Measurements from ENCODE around the gene RHO.

The RHO gene

DNA sequence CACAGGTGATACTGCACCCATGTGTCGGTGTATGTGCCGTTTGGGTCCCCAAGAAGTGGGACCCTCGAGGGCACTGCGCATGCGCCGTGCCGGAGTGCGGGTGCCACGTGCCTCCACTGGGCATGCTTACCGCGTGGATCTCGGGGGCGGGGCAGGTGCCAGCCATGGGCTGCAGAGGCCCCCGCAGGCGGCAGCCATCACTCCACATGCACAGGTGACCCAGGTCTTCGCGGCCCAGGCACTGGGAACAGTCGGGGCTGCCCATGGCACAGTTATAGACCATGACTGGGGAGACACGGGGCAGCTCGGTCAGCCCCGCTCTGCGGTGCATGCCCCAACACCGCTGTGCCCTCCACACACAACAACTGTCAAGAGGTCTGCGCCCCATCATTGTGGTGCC, 45.8 kb downstream of the RHO start:
- H3K36me3 ChIP-seq (ENCODE audit: control insufficient read depth in 2 of 2, insufficient read depth in 2 of 2, low read length in 2 of 2), result peaks cover 6 to 10% of the 10 kb centered on the region in 2 donors
- no peak overlapping the region for H3K9ac ChIP-seq (ENCODE audit: low read depth in 1 of 2, low read length in 2 of 2)
- H3K9me3 ChIP-seq (ENCODE audit: control insufficient read depth in 2 of 2, low read length in 2 of 2), result no peaks in the 10 kb centered on the region
- H3K27me3 ChIP-seq (ENCODE audit: control insufficient read depth in 2 of 2, insufficient read depth in 2 of 2, low read length in 2 of 2), result no peaks in the 10 kb centered on the region
- no peak overlapping the region for H3K27ac ChIP-seq (ENCODE audit: low read depth in 2 of 2, low read length in 2 of 2)
- no peak overlapping the region for H3K4me3 ChIP-seq (ENCODE audit: low read length in 2 of 2)
- peaks cover 17 to 24% of the 10 kb centered on the region in 2 donors for H3K4me1 ChIP-seq (ENCODE audit: control insufficient read depth in 2 of 2, insufficient read depth in 2 of 2, low read length in 2 of 2)

DNA sequence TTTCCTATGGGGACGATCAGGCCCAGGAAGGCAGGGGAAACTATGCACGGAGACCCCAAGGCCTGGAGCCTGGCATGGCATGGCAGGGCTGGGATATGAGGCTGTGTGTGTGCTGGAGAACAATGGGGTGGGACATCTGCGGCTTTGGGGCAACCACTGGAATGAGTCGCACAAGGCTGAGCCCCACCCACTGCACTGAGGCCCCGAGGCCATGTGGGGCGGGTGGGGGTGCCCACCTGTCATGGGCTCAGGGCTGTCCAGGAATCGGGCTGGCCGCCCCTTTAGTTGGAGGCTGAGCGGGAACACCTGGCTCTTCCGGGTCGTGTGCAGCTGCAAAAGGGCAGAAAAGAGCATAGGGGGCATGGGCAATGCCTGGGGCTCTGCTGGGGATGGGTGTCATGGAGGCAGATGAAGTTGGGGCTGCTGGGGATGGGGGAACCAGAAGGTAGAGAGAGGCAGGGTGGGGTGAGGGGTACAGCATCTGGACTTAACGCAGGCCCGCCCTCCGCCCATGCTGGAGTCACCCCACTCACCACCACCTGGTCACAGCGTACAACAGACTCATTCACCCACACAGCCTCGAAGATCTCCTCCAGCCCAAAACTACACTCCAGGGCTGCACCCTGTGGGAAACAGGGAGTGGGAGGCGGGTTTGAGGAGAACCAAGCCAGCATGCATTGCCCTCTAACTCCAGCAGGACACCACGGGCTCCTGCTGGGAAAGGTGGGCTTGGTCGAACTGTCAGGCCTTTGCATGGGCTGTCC, 47.0 kb downstream of the RHO start:
- no peak overlapping the region for H3K27ac ChIP-seq (ENCODE audit: low read depth in 2 of 2, low read length in 2 of 2)

DNA sequence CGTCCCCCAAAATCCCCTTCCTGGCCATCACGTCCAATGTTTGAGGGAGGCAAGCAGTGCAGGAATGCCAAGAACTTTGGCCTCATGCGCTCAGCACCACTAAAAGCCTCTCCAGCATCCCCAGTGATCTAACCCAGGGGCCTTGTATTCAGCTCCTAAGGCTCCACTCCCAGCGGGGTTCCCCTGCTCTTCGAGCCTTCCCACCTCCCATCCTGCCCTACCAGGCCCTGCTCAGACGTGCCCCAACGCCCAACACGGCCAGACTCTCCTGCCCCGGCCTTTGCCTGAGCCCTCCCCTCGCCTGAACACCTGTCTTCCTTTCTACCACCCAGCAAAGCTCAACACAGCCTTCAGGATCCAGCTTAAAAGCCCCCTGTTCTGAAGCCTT, 47.6 kb downstream of the RHO start:
- Histone ChIP-seq H3K9ac (ENCODE audit: low read depth in 1 of 2, low read length in 2 of 2) (no peak overlapping the region), H3K4me1 (ENCODE audit: control insufficient read depth in 2 of 2, insufficient read depth in 2 of 2, low read length in 2 of 2) (peaks cover 17 to 24% of the 10 kb centered on the region in 2 donors), H3K9me3 (ENCODE audit: control insufficient read depth in 2 of 2, low read length in 2 of 2) (no peaks in the 10 kb centered on the region), H3K4me3 (ENCODE audit: low read length in 2 of 2) (no peak overlapping the region), H3K36me3 (ENCODE audit: control insufficient read depth in 2 of 2, insufficient read depth in 2 of 2, low read length in 2 of 2) (peaks cover 2 to 3% of the 10 kb centered on the region in 2 donors), H3K27me3 (ENCODE audit: control insufficient read depth in 2 of 2, insufficient read depth in 2 of 2, low read length in 2 of 2) (no peaks in the 10 kb centered on the region), H3K27ac (ENCODE audit: low read depth in 2 of 2, low read length in 2 of 2) (peak overlapping the region in 1 of 2 donors; percentile 77)

More for the DNA sequence above, 47.0 kb downstream of the RHO start:
- H3K27me3 ChIP-seq (ENCODE audit: control insufficient read depth in 2 of 2, insufficient read depth in 2 of 2, low read length in 2 of 2), result no peaks in the 10 kb centered on the region
- no peaks in the 10 kb centered on the region for H3K9me3 ChIP-seq (ENCODE audit: control insufficient read depth in 2 of 2, low read length in 2 of 2)
- peaks cover 17 to 24% of the 10 kb centered on the region in 2 donors for H3K4me1 ChIP-seq (ENCODE audit: control insufficient read depth in 2 of 2, insufficient read depth in 2 of 2, low read length in 2 of 2)
- no peak overlapping the region for H3K4me3 ChIP-seq (ENCODE audit: low read length in 2 of 2)
- H3K9ac ChIP-seq (ENCODE audit: low read depth in 1 of 2, low read length in 2 of 2), result no peak overlapping the region
- peaks cover 3 to 6% of the 10 kb centered on the region in 2 donors for H3K36me3 ChIP-seq (ENCODE audit: control insufficient read depth in 2 of 2, insufficient read depth in 2 of 2, low read length in 2 of 2)

DNA sequence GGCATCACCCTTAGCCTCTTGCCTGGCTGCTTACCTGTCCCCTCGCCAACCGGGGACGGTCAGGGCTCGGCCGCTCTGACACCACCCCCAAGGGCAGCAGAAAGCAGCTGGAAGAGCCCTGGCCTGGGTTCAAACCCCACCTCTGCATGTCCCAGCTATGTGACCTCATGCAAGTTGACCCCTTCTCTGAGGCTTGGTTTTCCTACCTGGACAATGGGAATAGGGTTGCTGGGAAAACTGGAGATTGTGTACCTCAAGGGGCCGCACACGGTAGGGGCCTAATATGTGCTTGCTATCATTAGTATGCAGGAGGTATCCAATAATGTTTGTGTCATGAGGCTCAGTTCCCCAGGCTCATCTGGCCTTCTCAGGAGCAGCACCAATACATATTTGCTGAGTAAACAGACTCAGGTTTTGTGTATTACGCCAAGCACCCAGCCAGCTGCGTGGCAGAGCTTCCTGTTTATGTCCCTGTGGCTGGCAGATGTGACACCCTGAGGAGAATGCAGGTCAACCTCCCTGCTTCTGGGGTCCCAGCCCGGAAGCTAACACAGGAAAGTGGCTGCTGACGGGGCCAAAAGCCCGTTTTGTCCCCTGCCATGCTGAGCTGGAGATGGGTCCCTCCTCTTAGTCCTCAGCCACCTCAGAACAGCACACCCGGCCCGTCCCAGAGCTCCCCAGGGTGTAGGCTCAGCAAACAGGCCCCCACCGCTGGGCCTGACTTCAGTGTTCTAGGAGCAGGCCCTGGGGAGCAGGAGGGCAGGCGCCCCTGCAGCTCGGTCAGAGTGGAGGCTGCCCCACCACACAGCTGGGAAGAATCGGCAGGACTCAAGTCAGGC, 48.3 kb downstream of the RHO start:
- H3K9me3 ChIP-seq (ENCODE audit: control insufficient read depth in 2 of 2, low read length in 2 of 2), result no peaks in the 10 kb centered on the region
- peaks cover 17 to 24% of the 10 kb centered on the region in 2 donors for H3K4me1 ChIP-seq (ENCODE audit: control insufficient read depth in 2 of 2, insufficient read depth in 2 of 2, low read length in 2 of 2)
- no peak overlapping the region for H3K4me3 ChIP-seq (ENCODE audit: low read length in 2 of 2)
- H3K27ac ChIP-seq (ENCODE audit: low read depth in 2 of 2, low read length in 2 of 2), result peak overlapping the region; percentile 77 to 79
- H3K9ac ChIP-seq (ENCODE audit: low read depth in 1 of 2, low read length in 2 of 2), result no peak overlapping the region
- H3K27me3 ChIP-seq (ENCODE audit: control insufficient read depth in 2 of 2, insufficient read depth in 2 of 2, low read length in 2 of 2), result no peaks in the 10 kb centered on the region
- peaks cover 3 to 5% of the 10 kb centered on the region in 2 donors for H3K36me3 ChIP-seq (ENCODE audit: control insufficient read depth in 2 of 2, insufficient read depth in 2 of 2, low read length in 2 of 2)

DNA sequence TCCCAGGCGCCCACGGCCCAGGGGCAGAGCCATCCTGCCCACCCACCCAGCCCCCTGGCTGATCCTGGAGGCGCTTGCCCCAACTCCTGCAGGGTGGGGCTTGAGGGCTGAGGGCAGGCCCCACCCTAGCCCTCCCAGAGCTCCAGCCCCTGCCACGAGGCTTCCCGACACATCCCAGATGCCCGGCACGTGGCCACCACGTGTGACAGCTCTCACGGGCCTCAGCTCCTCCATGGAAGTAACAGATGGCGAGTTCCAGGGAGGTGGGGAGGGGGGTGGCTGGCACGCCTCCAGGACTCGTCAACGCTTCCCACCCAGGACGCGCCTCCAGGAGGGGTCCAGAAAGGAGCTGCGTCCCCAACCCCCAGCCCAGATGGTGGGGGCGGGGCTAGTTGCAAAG, 48.9 kb downstream of the RHO start:
- Histone ChIP-seq H3K36me3 (ENCODE audit: control insufficient read depth in 2 of 2, insufficient read depth in 2 of 2, low read length in 2 of 2) (peaks cover 3 to 5% of the 10 kb centered on the region in 2 donors), H3K27ac (ENCODE audit: low read depth in 2 of 2, low read length in 2 of 2) (peak overlapping the region; percentile 77 to 79), H3K27me3 (ENCODE audit: control insufficient read depth in 2 of 2, insufficient read depth in 2 of 2, low read length in 2 of 2) (no peaks in the 10 kb centered on the region)

DNA sequence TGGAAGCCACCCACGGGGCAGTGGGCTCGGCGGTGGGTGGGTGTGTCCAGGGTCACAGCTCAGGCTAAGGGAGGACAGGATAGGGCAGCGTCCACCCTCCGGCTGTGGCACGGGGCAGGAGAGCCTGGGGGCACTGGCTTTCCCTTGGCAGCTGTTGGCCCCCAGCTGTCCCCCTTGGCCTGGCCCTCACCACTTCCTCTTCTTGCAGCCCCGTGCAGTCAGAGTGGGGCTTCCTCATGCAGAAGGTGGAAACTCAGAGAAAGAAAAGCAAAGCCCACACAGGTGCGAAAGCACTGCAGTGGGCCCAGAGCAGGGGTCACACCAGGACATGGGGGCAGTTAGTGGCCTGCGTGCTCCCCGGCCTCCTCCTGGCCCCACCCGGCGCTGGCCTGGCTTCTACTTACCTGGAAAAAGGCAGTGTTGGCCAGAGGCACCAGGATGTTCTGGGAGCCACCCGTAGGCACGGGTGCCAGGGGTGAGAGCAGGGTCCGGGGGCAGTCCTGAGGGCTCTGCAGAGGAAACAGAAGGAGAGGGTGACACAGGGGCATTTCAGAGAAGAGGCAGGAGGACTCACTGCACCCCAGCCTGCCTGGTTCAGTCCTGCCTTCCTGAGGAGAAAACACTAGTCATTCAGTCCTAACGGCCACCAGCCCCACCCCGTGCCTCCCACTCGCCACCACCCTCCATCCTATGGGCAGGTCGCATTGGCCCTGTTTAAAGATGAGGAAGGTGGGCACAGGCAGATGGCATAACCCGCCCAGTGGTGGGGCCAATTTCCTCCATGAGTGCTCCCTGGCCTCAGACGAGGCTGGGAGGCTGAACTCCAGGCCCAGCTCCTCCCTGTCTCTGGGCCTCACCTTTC, 49.7 kb downstream of the RHO start:
- Histone ChIP-seq H3K9me3 (ENCODE audit: control insufficient read depth in 2 of 2, low read length in 2 of 2) (no peaks in the 10 kb centered on the region), H3K4me3 (ENCODE audit: low read length in 2 of 2) (no peak overlapping the region), H3K4me1 (ENCODE audit: control insufficient read depth in 2 of 2, insufficient read depth in 2 of 2, low read length in 2 of 2) (peaks cover 17 to 24% of the 10 kb centered on the region in 2 donors), H3K27ac (ENCODE audit: low read depth in 2 of 2, low read length in 2 of 2) (peak overlapping the region; percentile 34 to 77), H3K36me3 (ENCODE audit: control insufficient read depth in 2 of 2, insufficient read depth in 2 of 2, low read length in 2 of 2) (peaks cover 3 to 4% of the 10 kb centered on the region in 2 donors), H3K27me3 (ENCODE audit: control insufficient read depth in 2 of 2, insufficient read depth in 2 of 2, low read length in 2 of 2) (no peaks in the 10 kb centered on the region), H3K9ac (ENCODE audit: low read depth in 1 of 2, low read length in 2 of 2) (peak overlapping the region in 1 of 2 donors; percentile 18)

More for the DNA sequence above, 48.9 kb downstream of the RHO start:
- no peak overlapping the region for H3K4me3 ChIP-seq (ENCODE audit: low read length in 2 of 2)
- no peak overlapping the region for H3K9ac ChIP-seq (ENCODE audit: low read depth in 1 of 2, low read length in 2 of 2)
- no peaks in the 10 kb centered on the region for H3K9me3 ChIP-seq (ENCODE audit: control insufficient read depth in 2 of 2, low read length in 2 of 2)
- peaks cover 17 to 24% of the 10 kb centered on the region in 2 donors for H3K4me1 ChIP-seq (ENCODE audit: control insufficient read depth in 2 of 2, insufficient read depth in 2 of 2, low read length in 2 of 2)

DNA sequence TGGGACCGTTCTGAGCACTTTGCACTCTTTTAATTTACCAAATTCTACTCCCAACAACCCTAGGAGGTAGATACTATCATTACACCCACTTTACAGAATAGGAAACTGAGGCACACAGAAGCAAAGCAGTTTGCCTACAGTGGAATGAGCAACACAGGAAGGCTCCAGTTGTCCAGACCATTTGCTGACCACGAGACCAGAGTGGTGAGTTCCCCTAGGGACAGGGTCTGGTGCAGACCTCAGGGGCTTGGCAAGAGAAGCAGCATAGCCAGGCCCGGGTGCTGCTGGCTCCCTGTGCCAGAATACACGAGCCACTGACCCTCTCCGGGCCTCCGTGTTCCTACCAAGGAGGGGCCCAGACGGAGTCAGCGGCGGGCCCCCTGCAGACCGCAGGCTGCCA, 51.6 kb downstream of the RHO start:
- no peak overlapping the region for H3K27ac ChIP-seq (ENCODE audit: low read depth in 2 of 2, low read length in 2 of 2)
- no peak overlapping the region for H3K4me3 ChIP-seq (ENCODE audit: low read length in 2 of 2)
- H3K9me3 ChIP-seq (ENCODE audit: control insufficient read depth in 2 of 2, low read length in 2 of 2), result no peaks in the 10 kb centered on the region
- peaks cover under 1 to 6% of the 10 kb centered on the region in 2 donors for H3K36me3 ChIP-seq (ENCODE audit: control insufficient read depth in 2 of 2, insufficient read depth in 2 of 2, low read length in 2 of 2)
- H3K9ac ChIP-seq (ENCODE audit: low read depth in 1 of 2, low read length in 2 of 2), result no peak overlapping the region
- H3K27me3 ChIP-seq (ENCODE audit: control insufficient read depth in 2 of 2, insufficient read depth in 2 of 2, low read length in 2 of 2), result no peaks in the 10 kb centered on the region
- H3K4me1 ChIP-seq (ENCODE audit: control insufficient read depth in 2 of 2, insufficient read depth in 2 of 2, low read length in 2 of 2), result peaks cover 17 to 24% of the 10 kb centered on the region in 2 donors

DNA sequence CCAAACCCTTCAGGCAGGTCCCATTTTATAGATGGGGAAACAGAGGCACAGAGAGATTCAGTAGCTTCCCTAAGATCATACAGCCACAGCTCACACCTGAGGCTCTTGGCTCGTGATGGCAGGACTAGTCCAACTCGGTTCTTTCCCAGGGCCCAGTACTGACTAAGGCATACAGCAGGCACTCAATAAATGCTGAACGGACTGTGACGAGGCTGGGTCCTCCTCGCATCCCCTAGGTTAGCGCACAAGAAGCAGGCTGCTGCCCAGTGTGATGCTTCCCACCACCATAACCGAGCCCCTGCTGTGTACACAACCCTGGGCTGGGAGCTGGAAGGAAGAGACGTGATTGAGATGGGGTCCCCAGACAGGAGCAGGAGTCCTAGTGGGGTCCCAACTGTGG, 53.2 kb downstream of the RHO start:
- Histone ChIP-seq H3K9me3 (ENCODE audit: control insufficient read depth in 2 of 2, low read length in 2 of 2) (no peaks in the 10 kb centered on the region), H3K36me3 (ENCODE audit: control insufficient read depth in 2 of 2, insufficient read depth in 2 of 2, low read length in 2 of 2) (peaks cover 0 to 8% of the 10 kb centered on the region in 2 donors), H3K9ac (ENCODE audit: low read depth in 1 of 2, low read length in 2 of 2) (no peak overlapping the region), H3K27me3 (ENCODE audit: control insufficient read depth in 2 of 2, insufficient read depth in 2 of 2, low read length in 2 of 2) (no peaks in the 10 kb centered on the region), H3K4me3 (ENCODE audit: low read length in 2 of 2) (no peak overlapping the region), H3K27ac (ENCODE audit: low read depth in 2 of 2, low read length in 2 of 2) (no peak overlapping the region), H3K4me1 (ENCODE audit: control insufficient read depth in 2 of 2, insufficient read depth in 2 of 2, low read length in 2 of 2) (peaks cover 10 to 14% of the 10 kb centered on the region in 2 donors)

DNA sequence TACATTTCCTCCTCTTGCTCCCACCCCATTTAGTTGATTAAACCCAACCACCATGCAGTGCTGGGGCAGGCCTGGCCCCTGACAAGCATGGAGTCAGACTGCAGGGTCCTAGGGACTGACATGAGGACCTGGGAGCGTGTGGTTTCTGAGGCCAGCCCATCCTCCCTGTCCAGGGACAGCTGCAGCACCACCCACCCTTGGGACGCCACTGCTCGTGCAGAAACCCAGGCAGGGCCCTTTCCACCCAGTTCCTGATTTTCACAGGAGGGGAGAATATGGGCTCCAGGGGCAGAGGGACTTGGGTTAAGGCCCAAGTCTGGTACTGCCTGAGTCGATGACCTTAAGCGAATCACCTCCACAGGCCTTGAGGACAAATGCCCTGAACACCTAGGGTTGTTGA, 54.4 kb downstream of the RHO start:
- H3K36me3 ChIP-seq (ENCODE audit: control insufficient read depth in 2 of 2, insufficient read depth in 2 of 2, low read length in 2 of 2), result peaks cover 0 to 8% of the 10 kb centered on the region in 2 donors
- no peak overlapping the region for H3K4me3 ChIP-seq (ENCODE audit: low read length in 2 of 2)
- no peaks in the 10 kb centered on the region for H3K27me3 ChIP-seq (ENCODE audit: control insufficient read depth in 2 of 2, insufficient read depth in 2 of 2, low read length in 2 of 2)
- H3K4me1 ChIP-seq (ENCODE audit: control insufficient read depth in 2 of 2, insufficient read depth in 2 of 2, low read length in 2 of 2), result peaks cover 2 to 9% of the 10 kb centered on the region in 2 donors
- no peaks in the 10 kb centered on the region for H3K9me3 ChIP-seq (ENCODE audit: control insufficient read depth in 2 of 2, low read length in 2 of 2)
- no peak overlapping the region for H3K9ac ChIP-seq (ENCODE audit: low read depth in 1 of 2, low read length in 2 of 2)
- H3K27ac ChIP-seq (ENCODE audit: low read depth in 2 of 2, low read length in 2 of 2), result no peak overlapping the region
